Measurements from ENCODE around the gene PHACTR3. TPM values are rescaled to one million over a fixed set of nuclear protein-coding genes. Genes with fewer than 3 reads are reported as not detected.

PHACTR3 gene
- total RNA-seq, 2 donors from 2014 or later = not detected

DNA sequence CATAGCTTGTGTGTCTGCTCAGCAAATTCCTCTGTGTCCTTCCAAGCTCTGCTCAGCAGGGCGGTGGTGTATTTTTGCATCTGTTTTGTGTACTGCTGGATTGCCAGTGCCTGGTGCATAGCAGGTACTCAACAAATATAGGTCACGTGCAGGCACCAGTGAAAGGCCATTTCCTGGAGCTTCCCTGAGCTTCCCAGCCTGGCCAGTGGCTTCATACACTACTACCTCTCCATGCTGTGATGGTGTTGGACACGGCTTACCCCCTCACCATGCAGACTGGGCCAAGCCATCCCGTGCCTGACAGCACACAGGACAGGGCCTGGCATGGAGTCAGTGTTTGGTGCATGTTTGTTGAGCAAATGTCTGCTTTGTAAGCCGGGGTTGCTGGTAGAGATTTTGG lies 7.7 kb upstream of the PHACTR3 start:
- Histone ChIP-seq H3K27me3 (replicated peaks; ENCODE audit: insufficient read depth) (no peaks in the 10 kb centered on the region), H3K4me3 (no peak overlapping the region), H3K36me3 (no peaks in the 10 kb centered on the region), H3K9me3 (no peaks in the 10 kb centered on the region), H3K4me1 (ENCODE audit: control insufficient read depth in 1 of 2, low read depth in 2 of 2) (no peaks in the 10 kb centered on the region), H3K27ac (no peak overlapping the region)
- ATAC-seq (ENCODE audit: insufficient number of reproducible peaks, low FRiP score, low read depth) (peak; percentile 36), DNase-seq (ENCODE audit: low spot score) (no peak)
- TF ChIP-seq, protein P1, sequence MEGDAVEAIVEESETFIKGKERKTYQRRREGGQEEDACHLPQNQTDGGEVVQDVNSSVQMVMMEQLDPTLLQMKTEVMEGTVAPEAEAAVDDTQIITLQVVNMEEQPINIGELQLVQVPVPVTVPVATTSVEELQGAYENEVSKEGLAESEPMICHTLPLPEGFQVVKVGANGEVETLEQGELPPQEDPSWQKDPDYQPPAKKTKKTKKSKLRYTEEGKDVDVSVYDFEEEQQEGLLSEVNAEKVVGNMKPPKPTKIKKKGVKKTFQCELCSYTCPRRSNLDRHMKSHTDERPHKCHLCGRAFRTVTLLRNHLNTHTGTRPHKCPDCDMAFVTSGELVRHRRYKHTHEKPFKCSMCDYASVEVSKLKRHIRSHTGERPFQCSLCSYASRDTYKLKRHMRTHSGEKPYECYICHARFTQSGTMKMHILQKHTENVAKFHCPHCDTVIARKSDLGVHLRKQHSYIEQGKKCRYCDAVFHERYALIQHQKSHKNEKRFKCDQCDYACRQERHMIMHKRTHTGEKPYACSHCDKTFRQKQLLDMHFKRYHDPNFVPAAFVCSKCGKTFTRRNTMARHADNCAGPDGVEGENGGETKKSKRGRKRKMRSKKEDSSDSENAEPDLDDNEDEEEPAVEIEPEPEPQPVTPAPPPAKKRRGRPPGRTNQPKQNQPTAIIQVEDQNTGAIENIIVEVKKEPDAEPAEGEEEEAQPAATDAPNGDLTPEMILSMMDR (IDR thresholded peaks at IDR 0.05) = no peak

DNA sequence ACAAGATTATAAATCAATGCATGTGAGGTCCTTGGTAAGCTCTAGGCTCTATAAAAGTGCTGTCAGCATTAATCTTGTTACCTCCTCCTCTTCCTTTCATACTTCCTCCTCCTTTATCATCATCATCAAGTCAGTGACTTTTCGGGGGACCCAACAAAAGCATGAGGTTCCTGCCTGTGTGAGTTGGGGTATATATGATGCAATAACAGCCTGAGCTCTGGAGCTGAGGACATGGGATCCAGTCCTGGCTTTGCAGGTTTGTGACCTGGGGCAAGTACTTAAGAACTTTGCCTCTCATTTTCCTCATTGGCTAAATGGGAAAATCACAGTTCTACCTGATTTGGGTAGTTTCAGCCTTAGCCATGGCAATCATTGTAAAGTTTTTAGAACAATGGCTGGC lies 7.1 kb upstream of the PHACTR3 start:
- TF ChIP-seq, protein P1 (IDR thresholded peaks at IDR 0.05) = no peak
- Histone ChIP-seq H3K4me3 (no peak overlapping the region), H3K27me3 (replicated peaks; ENCODE audit: insufficient read depth) (no peaks in the 10 kb centered on the region), H3K36me3 (no peaks in the 10 kb centered on the region), H3K9me3 (no peaks in the 10 kb centered on the region), H3K4me1 (ENCODE audit: control insufficient read depth in 1 of 2, low read depth in 2 of 2) (no peaks in the 10 kb centered on the region), H3K27ac (no peak overlapping the region)
- DNase-seq (ENCODE audit: low spot score) (no peak), ATAC-seq (ENCODE audit: insufficient number of reproducible peaks, low FRiP score, low read depth) (no peak)

DNA sequence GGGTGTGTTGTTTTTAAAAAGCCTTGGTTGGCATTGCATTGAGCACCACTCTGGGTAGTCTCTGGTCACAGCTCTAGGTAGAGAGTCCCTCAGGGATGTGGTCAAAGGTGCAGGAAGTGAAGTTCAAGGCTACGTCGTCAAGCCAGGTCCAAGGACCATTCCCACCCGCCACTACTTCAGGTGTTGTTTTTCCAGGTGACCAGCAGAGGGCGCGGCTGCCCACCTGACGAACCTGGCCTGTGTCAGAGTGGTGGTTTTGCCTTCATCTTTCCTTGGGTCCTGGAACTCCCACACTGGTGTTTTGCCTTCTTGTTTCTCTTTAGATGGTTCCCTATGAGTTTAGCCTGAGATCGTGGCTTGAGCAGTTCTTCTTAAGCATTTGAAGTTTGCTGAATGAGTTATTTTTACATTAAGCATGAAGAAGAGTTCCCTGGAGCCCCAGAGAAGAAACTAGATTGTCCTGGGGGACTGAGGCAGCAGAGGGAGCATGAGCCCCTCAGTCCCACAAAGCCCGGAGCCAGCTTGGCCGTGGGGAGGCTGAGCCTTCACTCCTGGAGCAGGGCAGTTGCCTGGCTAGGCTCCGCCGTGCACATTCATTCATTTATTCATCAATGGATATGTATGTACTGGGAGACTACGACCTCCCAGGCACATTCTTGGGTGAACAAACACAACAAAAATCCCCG lies 5.6 kb upstream of the PHACTR3 start:
- Histone ChIP-seq H3K27ac (no peak overlapping the region), H3K36me3 (no peaks in the 10 kb centered on the region), H3K4me3 (no peak overlapping the region), H3K9me3 (no peaks in the 10 kb centered on the region), H3K27me3 (replicated peaks; ENCODE audit: insufficient read depth) (no peaks in the 10 kb centered on the region), H3K4me1 (ENCODE audit: control insufficient read depth in 1 of 2, low read depth in 2 of 2) (no peaks in the 10 kb centered on the region)
- DNase-seq (ENCODE audit: low spot score) (no peak), ATAC-seq (ENCODE audit: insufficient number of reproducible peaks, low FRiP score, low read depth) (no peak)
- TF ChIP-seq, protein P1 (IDR thresholded peaks at IDR 0.05) = peak; percentile 43

DNA sequence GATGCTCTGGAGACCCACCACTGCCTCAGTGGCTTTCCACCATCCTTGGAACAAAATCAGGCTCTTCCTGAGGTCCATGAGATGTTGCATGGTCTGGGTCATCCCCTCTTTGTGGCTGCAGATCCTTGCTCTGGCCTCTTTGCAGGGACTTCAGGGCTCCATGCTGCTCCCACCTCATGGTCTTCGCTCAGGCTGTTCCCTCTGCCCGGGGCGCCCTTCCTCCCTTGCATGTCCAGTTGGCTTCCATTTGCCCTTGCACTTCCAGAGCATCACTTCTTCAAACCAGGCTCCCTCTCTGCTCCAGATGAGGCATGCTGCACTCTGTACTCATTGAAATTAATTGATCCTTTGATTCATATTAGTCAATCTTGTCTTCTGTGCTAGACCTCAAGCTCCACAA lies 4.4 kb upstream of the PHACTR3 start:
- no peak for ATAC-seq (ENCODE audit: insufficient number of reproducible peaks, low FRiP score, low read depth)
- Histone ChIP-seq H3K4me1 (ENCODE audit: control insufficient read depth in 1 of 2, low read depth in 2 of 2) (no peaks in the 10 kb centered on the region), H3K27ac (no peak overlapping the region), H3K27me3 (replicated peaks; ENCODE audit: insufficient read depth) (no peaks in the 10 kb centered on the region), H3K36me3 (no peaks in the 10 kb centered on the region), H3K4me3 (no peak overlapping the region), H3K9me3 (no peaks in the 10 kb centered on the region)
- TF ChIP-seq, protein P1 (IDR thresholded peaks at IDR 0.05) = no peak
- no peak for DNase-seq (ENCODE audit: low spot score)

DNA sequence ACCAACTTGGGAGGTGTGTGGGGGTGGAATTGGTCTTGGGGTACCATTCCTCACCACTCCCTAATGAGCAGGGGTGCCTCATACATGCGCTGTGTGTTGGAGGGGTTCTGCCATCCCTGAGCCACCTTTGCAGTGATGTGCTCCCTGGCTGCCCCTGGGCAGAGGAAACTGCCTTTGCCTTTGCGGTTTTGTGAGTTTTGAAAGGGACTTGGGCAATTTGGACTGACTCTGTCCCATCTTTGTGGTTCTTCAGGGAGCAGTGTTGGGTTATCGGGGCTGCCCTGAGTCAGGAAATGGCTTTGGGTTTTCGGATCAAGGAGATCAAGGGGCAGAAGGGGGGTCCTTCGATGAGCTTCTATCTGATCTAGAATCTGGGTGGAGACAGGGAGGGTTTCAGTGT lies 3.9 kb upstream of the PHACTR3 start:
- H3K27me3 ChIP-seq (replicated peaks; ENCODE audit: insufficient read depth) = no peaks in the 10 kb centered on the region
- DNase-seq (ENCODE audit: low spot score) = no peak
- TF ChIP-seq, protein P1 (IDR thresholded peaks at IDR 0.05) = no peak

More for the DNA sequence above, 3.9 kb upstream of the PHACTR3 start:
- H3K36me3 ChIP-seq = no peaks in the 10 kb centered on the region
- H3K27ac ChIP-seq = no peak overlapping the region
- H3K9me3 ChIP-seq = no peaks in the 10 kb centered on the region
- H3K4me3 ChIP-seq = no peak overlapping the region
- ATAC-seq (ENCODE audit: insufficient number of reproducible peaks, low FRiP score, low read depth) = no peak
- peaks cover 0 to 5% of the 10 kb centered on the region in 2 donors for H3K4me1 ChIP-seq (ENCODE audit: control insufficient read depth in 1 of 2, low read depth in 2 of 2)
